PC-3 (cell line): ENCODE results near the gene DIP2C.

Source experiments
- CTCF ChIP-seq: fragments of 300-600 bp; sonication (generic); conservative IDR thresholded peaks from 2 replicates; pipeline ENCODE4 v1.5.1; 2017; ENCODE audit warnings: antibody characterized with exemption, low read depth, mild to moderate bottlenecking, low read length
- EZH2phosphoT487 ChIP-seq: fragments of 300-600 bp; sonication (generic); IDR thresholded peaks from 2 replicates; pipeline ENCODE4 v1.6.1; 2018; ENCODE audit warnings: mild to moderate bottlenecking, antibody characterized with exemption, low read length, borderline replicate concordance

GRCh38 chr10:314381-314780, 375.1 kb downstream of the DIP2C start:
- TF ChIP-seq CTCF (no peak), EZH2phosphoT487 (no peak)
